OCI-LY1 (cell line): Measurements from ENCODE around the gene CSF3R.

Experiments
- CTCF ChIP-seq: fragments of 200-600 bp; sonication (generic), shearing (Covaris generic); IDR thresholded peaks from 2 replicates; pipeline ENCODE4 v1.5.1; 2017; ENCODE audit warnings: mild to moderate bottlenecking, antibody characterized with exemption, low read length, moderate library complexity, mixed read lengths
- EZH2 ChIP-seq: fragments of 200-600 bp; sonication (generic), shearing (Covaris generic); IDR thresholded peaks from 2 replicates; pipeline ENCODE4 v1.8.0; 2017; ENCODE audit warnings: borderline replicate concordance, mixed run types, mild to moderate bottlenecking, antibody characterized with exemption, low read length, moderate library complexity, mixed read lengths

GRCh38 chr1:36417931-36418330 lies 64.8 kb downstream of the CSF3R start:
- TF ChIP-seq CTCF, result no peak
- TF ChIP-seq EZH2, result no peak
